ENCODE data around the gene C1orf56. TPM values are rescaled to one million over a fixed set of nuclear protein-coding genes. Genes with fewer than 3 reads are reported as not detected.

Gene C1orf56
- polyA plus RNA-seq, 1 donor from 2014 or later, result 0.87 TPM

DNA sequence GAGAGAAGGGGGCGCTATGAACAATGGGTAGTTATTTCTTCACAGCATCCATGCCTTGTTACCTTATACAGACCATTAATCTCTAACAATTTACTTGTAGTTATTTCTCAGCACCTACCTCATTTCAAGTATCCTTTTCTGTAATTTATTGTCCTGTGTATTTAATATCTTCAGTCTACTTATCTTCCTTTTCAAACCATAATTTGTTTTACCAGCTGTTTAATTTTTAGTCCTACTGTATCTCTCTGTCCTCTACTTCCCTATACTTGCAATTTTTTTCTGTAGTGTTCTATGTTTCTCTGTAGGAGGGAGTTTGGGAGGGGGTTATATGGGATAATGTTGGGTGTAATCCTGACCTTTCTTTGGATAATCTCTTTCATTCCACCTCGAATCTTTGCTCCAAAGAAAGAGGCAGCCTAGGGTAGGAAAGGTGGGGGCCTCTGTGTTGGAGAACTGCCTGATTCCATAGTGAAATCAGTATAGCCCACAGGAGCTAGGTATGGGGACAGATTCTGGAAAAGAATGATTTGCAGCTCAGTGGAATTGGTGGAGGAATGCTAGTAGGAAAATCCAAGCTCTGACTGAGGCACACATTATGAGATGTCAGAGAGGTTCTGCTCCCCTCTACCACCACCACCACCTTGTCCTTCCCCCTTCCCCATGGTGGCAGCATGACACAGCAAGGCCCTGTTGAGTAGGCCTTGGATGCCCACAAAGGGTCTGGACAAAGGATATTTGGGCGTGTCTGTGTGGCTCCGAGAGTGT, 13.3 kb downstream of the C1orf56 start:
- peak overlapping the region; percentile 25 for H2AFZ ChIP-seq (ENCODE audit: low read depth, low read length)
- peak overlapping the region; percentile 98 for H3K9ac ChIP-seq (ENCODE audit: low read length)
- peaks cover 88% of the 10 kb centered on the region for H3K79me2 ChIP-seq (replicated peaks; ENCODE audit: insufficient read depth, low read length)
- H3K4me3 ChIP-seq (ENCODE audit: low read length), result peak overlapping the region; percentile 69
- H3K4me2 ChIP-seq (ENCODE audit: low read length), result peak overlapping the region; percentile 100
- no peaks in the 10 kb centered on the region for H4K20me1 ChIP-seq (ENCODE audit: insufficient read depth)
- H3K9me2 ChIP-seq (ENCODE audit: insufficient read depth, low read length), result no peaks in the 10 kb centered on the region
- H3F3A ChIP-seq (ENCODE audit: insufficient read depth, low read length, poor library complexity, severe bottlenecking), result peaks cover 10% of the 10 kb centered on the region
- H3K36me3 ChIP-seq (ENCODE audit: insufficient read depth, low read length), result peaks cover 6% of the 10 kb centered on the region
- TF ChIP-seq EZH2 (IDR thresholded peaks at IDR 0.05; ENCODE audit: borderline replicate concordance, insufficient read depth, low read length, poor library complexity, severe bottlenecking), result no peak
- no peak for TF ChIP-seq SMC3 (conservative IDR thresholded peaks at IDR 0.05; ENCODE audit: poor library complexity)
- TF ChIP-seq EP300 (conservative IDR thresholded peaks at IDR 0.05; ENCODE audit: poor library complexity, severe bottlenecking), result no peak
- TF ChIP-seq CTCF (IDR thresholded peaks at IDR 0.05; ENCODE audit: poor library complexity, severe bottlenecking), result peak; percentile 3
- peak; percentile 18 for TF ChIP-seq MXI1 (conservative IDR thresholded peaks at IDR 0.05; ENCODE audit: poor library complexity, severe bottlenecking)
- peak; percentile 77 for TF ChIP-seq REST (IDR thresholded peaks at IDR 0.05; ENCODE audit: borderline replicate concordance)
- no peak for TF ChIP-seq RAD21 (conservative IDR thresholded peaks at IDR 0.05)
- TF ChIP-seq POLR2AphosphoS5 (IDR thresholded peaks at IDR 0.05), result peak; percentile 76
- peak; percentile 54 for TF ChIP-seq TAF1 (IDR thresholded peaks at IDR 0.05; ENCODE audit: low read depth)
- H3K9me3 ChIP-seq (ENCODE audit: low read length), result no peaks in the 10 kb centered on the region
- H3K27ac ChIP-seq (ENCODE audit: low read length), result peak overlapping the region; percentile 99
- no peaks in the 10 kb centered on the region for H3K27me3 ChIP-seq (ENCODE audit: insufficient read depth, low read depth, low read length)

- H3F3A ChIP-seq (ENCODE audit: insufficient read depth, low read length, poor library complexity, severe bottlenecking), result peaks cover 10% of the 10 kb centered on the region
- peaks cover 10% of the 10 kb centered on the region for H3K36me3 ChIP-seq (ENCODE audit: insufficient read depth, low read length)
- H3K27ac ChIP-seq (ENCODE audit: low read length), result peak overlapping the region; percentile 99
- H2AFZ ChIP-seq (ENCODE audit: low read depth, low read length), result no peak overlapping the region
- peaks cover 88% of the 10 kb centered on the region for H3K79me2 ChIP-seq (replicated peaks; ENCODE audit: insufficient read depth, low read length)
- no peaks in the 10 kb centered on the region for H4K20me1 ChIP-seq (ENCODE audit: insufficient read depth)
- no peak for TF ChIP-seq MXI1 (conservative IDR thresholded peaks at IDR 0.05; ENCODE audit: poor library complexity, severe bottlenecking)
- TF ChIP-seq SMC3 (conservative IDR thresholded peaks at IDR 0.05; ENCODE audit: poor library complexity), result no peak
- TF ChIP-seq TAF1 (IDR thresholded peaks at IDR 0.05; ENCODE audit: low read depth), result no peak
- TF ChIP-seq EZH2 (IDR thresholded peaks at IDR 0.05; ENCODE audit: borderline replicate concordance, insufficient read depth, low read length, poor library complexity, severe bottlenecking), result no peak
- no peak for TF ChIP-seq REST (IDR thresholded peaks at IDR 0.05; ENCODE audit: borderline replicate concordance)
- TF ChIP-seq RAD21 (conservative IDR thresholded peaks at IDR 0.05), result no peak
- TF ChIP-seq CTCF (IDR thresholded peaks at IDR 0.05; ENCODE audit: poor library complexity, severe bottlenecking), result no peak
- no peak for TF ChIP-seq EP300 (conservative IDR thresholded peaks at IDR 0.05; ENCODE audit: poor library complexity, severe bottlenecking)
- TF ChIP-seq POLR2AphosphoS5 (IDR thresholded peaks at IDR 0.05), result no peak
- peak overlapping the region; percentile 100 for H3K4me2 ChIP-seq (ENCODE audit: low read length)
- peak overlapping the region; percentile 98 for H3K9ac ChIP-seq (ENCODE audit: low read length)
- no peaks in the 10 kb centered on the region for H3K9me2 ChIP-seq (ENCODE audit: insufficient read depth, low read length)
- H3K9me3 ChIP-seq (ENCODE audit: low read length), result no peaks in the 10 kb centered on the region
- no peaks in the 10 kb centered on the region for H3K27me3 ChIP-seq (ENCODE audit: insufficient read depth, low read depth, low read length)
- H3K4me3 ChIP-seq (ENCODE audit: low read length), result peak overlapping the region; percentile 69
Measured at GRCh38 chr1:151061704-151062103, 14.2 kb downstream of the C1orf56 start.
